Loucy (cell line): ENCODE results near the gene EHD2.

ENCODE experiments used
- H2AFZ ChIP-seq: fragments of 200-600 bp; sonication (generic); 2 replicates; pipeline ENCODE4 v1.6.0; 2016; ENCODE audit warnings: antibody characterized with exemption, mild to moderate bottlenecking, low read length, moderate library complexity
- H3F3A ChIP-seq: fragments of 200-600 bp; 2 replicates; pipeline ENCODE4 v1.6.0; 2016; ENCODE audit warnings: antibody characterized with exemption, low read depth, mild to moderate bottlenecking
- H3K27me3 ChIP-seq: fragments of 200-600 bp; sonication (generic); 2 replicates; pipeline ENCODE4 v1.6.1; 2014; ENCODE audit warnings: low read length, mild to moderate bottlenecking; ENCODE audit not compliant: insufficient read depth, poor library complexity, severe bottlenecking
- H3K36me3 ChIP-seq: fragments of 200-600 bp; sonication (generic); 2 replicates; pipeline ENCODE4 v1.6.1; 2016; ENCODE audit warnings: low read length; ENCODE audit not compliant: insufficient read depth
- H3K4me1 ChIP-seq: fragments of 200-600 bp; sonication (generic); 2 replicates; pipeline ENCODE4 v1.5.1; 2014; ENCODE audit warnings: low read length, mild to moderate bottlenecking; ENCODE audit not compliant: insufficient read depth, poor library complexity, severe bottlenecking
- H3K4me2 ChIP-seq: fragments of 200-600 bp; sonication (generic); 2 replicates; pipeline ENCODE4 v1.6.0; 2014; ENCODE audit warnings: antibody characterized with exemption, low read length, low read depth, mild to moderate bottlenecking; ENCODE audit not compliant: poor library complexity, severe bottlenecking
- H3K4me3 ChIP-seq: fragments of 200-600 bp; sonication (generic); 2 replicates; pipeline ENCODE4 v1.5.1; 2014; ENCODE audit warnings: low read length, mild to moderate bottlenecking, mixed read lengths; ENCODE audit not compliant: poor library complexity, severe bottlenecking
- H3K79me2 ChIP-seq: fragments of 200-600 bp; sonication (generic); 2 replicates; pipeline ENCODE4 v1.6.1; 2014; ENCODE audit warnings: low read length; ENCODE audit not compliant: insufficient read depth
- H3K9ac ChIP-seq: fragments of 200-600 bp; sonication (generic); 2 replicates; pipeline ENCODE4 v1.6.0; 2014; ENCODE audit warnings: mild to moderate bottlenecking, low read depth, low read length, moderate library complexity; ENCODE audit not compliant: poor library complexity, severe bottlenecking
- H3K9me2 ChIP-seq: fragments of 200-600 bp; sonication (generic); replicated peaks from 2 replicates; pipeline ENCODE4 v1.6.1; 2016; ENCODE audit warnings: low read depth, low read length, mixed read lengths
- H3K9me3 ChIP-seq: fragments of 200-600 bp; sonication (generic); 2 replicates; pipeline ENCODE4 v1.6.1; 2014; ENCODE audit warnings: mild to moderate bottlenecking, antibody characterized with exemption, low read length, low read depth; ENCODE audit not compliant: insufficient read depth
- H4K20me1 ChIP-seq: fragments of 200-600 bp; sonication (generic); 2 replicates; pipeline ENCODE4 v1.6.0; 2014; ENCODE audit warnings: antibody characterized with exemption, low read length, mild to moderate bottlenecking; ENCODE audit not compliant: insufficient read depth, poor library complexity, severe bottlenecking
- EZH2phosphoT487 ChIP-seq: fragments of 200-600 bp; IDR thresholded peaks from 2 replicates; pipeline ENCODE4 v1.6.1; 2018; ENCODE audit warnings: antibody characterized with exemption, mild to moderate bottlenecking, moderate library complexity, borderline replicate concordance
- TF ChIP-seq, protein P1 (sequence below): fragments of 200-600 bp; sonication (generic); conservative IDR thresholded peaks from 2 replicates; pipeline ENCODE4 v1.5.1; 2014; ENCODE audit warnings: mild to moderate bottlenecking, antibody characterized with exemption, low read length

EHD2 gene

DNA sequence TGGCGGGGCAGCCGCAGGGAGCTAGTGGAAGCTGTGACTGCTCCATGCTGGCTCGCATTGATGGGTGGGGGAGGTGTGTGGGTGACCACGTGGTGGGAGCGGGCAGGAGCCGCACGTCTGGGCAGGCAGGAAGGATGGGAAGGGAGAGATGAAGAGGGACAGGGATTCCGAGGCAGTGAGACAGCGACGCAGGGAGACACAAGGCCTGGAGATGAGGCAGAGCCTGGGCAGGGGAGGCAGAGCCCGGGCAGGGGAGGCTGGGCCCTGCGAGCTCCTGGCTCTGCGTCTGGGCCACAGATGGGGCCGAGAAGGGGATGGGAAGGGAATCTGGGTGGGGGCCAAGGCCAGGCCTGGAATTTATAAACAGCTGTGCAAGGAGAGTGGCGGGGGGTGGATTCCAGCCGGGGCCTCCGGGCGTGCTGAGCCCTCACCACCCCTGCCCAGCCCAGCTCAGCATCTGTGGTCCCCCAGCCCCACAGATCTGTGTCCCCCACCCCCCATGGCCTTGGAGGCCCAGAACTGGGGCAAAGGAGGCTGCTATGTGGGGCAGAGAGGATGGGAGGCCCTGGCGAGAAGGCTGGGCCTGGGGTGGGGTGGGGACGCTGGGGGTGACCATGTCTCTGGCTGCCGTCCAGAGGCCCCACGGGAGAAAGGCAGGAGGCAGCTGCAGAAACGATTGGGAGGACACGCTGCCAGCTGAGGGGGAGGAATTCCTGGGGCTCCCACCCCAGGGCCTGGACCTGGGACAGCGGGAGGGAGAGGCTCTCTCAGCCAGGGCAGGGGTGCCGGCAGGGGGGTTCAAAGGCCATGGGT lies 6.0 kb downstream of the EHD2 start:
- no peaks in the 10 kb centered on the region for H4K20me1 ChIP-seq
- H3K79me2 ChIP-seq, result no peaks in the 10 kb centered on the region
- H3K9ac ChIP-seq, result no peak overlapping the region
- H3K4me3 ChIP-seq, result no peak overlapping the region
- H3K4me2 ChIP-seq, result no peak overlapping the region
- H3K9me3 ChIP-seq, result no peaks in the 10 kb centered on the region
- H3K36me3 ChIP-seq, result no peaks in the 10 kb centered on the region
- H3K4me1 ChIP-seq, result no peaks in the 10 kb centered on the region
- H2AFZ ChIP-seq, result no peak overlapping the region
- H3K9me2 ChIP-seq, result no peaks in the 10 kb centered on the region
- no peak for TF ChIP-seq EZH2phosphoT487
- TF ChIP-seq, protein P1, sequence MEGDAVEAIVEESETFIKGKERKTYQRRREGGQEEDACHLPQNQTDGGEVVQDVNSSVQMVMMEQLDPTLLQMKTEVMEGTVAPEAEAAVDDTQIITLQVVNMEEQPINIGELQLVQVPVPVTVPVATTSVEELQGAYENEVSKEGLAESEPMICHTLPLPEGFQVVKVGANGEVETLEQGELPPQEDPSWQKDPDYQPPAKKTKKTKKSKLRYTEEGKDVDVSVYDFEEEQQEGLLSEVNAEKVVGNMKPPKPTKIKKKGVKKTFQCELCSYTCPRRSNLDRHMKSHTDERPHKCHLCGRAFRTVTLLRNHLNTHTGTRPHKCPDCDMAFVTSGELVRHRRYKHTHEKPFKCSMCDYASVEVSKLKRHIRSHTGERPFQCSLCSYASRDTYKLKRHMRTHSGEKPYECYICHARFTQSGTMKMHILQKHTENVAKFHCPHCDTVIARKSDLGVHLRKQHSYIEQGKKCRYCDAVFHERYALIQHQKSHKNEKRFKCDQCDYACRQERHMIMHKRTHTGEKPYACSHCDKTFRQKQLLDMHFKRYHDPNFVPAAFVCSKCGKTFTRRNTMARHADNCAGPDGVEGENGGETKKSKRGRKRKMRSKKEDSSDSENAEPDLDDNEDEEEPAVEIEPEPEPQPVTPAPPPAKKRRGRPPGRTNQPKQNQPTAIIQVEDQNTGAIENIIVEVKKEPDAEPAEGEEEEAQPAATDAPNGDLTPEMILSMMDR, result no peak
- H3F3A ChIP-seq, result no peaks in the 10 kb centered on the region
- no peaks in the 10 kb centered on the region for H3K27me3 ChIP-seq

- H3K9me2 ChIP-seq, result no peaks in the 10 kb centered on the region
- no peaks in the 10 kb centered on the region for H3K27me3 ChIP-seq
- no peak overlapping the region for H2AFZ ChIP-seq
- no peak overlapping the region for H3K4me2 ChIP-seq
- H3K4me1 ChIP-seq, result no peaks in the 10 kb centered on the region
- no peak overlapping the region for H3K4me3 ChIP-seq
- H4K20me1 ChIP-seq, result no peaks in the 10 kb centered on the region
- H3K79me2 ChIP-seq, result no peaks in the 10 kb centered on the region
- no peaks in the 10 kb centered on the region for H3K36me3 ChIP-seq
- no peaks in the 10 kb centered on the region for H3F3A ChIP-seq
- H3K9me3 ChIP-seq, result no peaks in the 10 kb centered on the region
- TF ChIP-seq, protein P1, result no peak
- no peak for TF ChIP-seq EZH2phosphoT487
- no peak overlapping the region for H3K9ac ChIP-seq
Observed at GRCh38 chr19:47720669-47721422, 7.6 kb downstream of the EHD2 start.

DNA sequence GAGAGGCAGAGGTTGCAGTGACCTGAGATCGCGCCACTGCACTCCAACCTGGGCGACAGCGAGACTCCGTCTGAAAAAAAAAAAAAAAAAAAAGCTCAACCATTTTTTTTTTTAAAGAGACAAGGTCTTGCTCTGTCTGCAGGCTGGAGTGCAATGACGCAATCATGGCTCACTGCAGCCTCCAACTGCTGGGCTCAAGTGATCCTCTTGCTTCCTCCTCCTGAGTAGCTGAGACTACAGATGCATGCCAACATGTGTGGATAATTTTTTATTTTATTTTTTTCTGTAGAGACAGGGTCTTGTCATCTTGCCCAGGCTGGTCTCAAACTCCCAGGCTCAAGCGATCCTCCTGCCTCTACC lies 10.3 kb downstream of the EHD2 start:
- no peaks in the 10 kb centered on the region for H3K9me2 ChIP-seq
- H3K36me3 ChIP-seq, result no peaks in the 10 kb centered on the region
- no peak overlapping the region for H3K4me3 ChIP-seq
- no peaks in the 10 kb centered on the region for H3K27me3 ChIP-seq
- H3K4me2 ChIP-seq, result no peak overlapping the region
- no peaks in the 10 kb centered on the region for H3K9me3 ChIP-seq
- no peaks in the 10 kb centered on the region for H3F3A ChIP-seq
- no peak for TF ChIP-seq EZH2phosphoT487
- TF ChIP-seq, protein P1, result no peak
- H2AFZ ChIP-seq, result no peak overlapping the region
- H3K9ac ChIP-seq, result no peak overlapping the region
- H3K4me1 ChIP-seq, result peaks cover 4% of the 10 kb centered on the region
- no peaks in the 10 kb centered on the region for H4K20me1 ChIP-seq
- H3K79me2 ChIP-seq, result no peaks in the 10 kb centered on the region
